HG02870 (cell line): ENCODE results near the gene OR6N1.

Experiments
- ATAC-seq: cut with Tn5 transposase; IDR thresholded peaks from one replicate; pipeline ENCODE4 v1.9.1; 2021; ENCODE audit warnings: mild to moderate bottlenecking, moderate library complexity; ENCODE audit not compliant: unreplicated experiment

The OR6N1 gene

GRCh38 chr1:158752155-158752712 lies 19.8 kb downstream of the OR6N1 start:
- no peak for ATAC-seq

- no peak for ATAC-seq
Observed at GRCh38 chr1:158735848-158736247, 36.1 kb downstream of the OR6N1 start.

GRCh38 chr1:158732524-158732923 lies 39.5 kb downstream of the OR6N1 start:
- no peak for ATAC-seq

GRCh38 chr1:158731707-158732106 lies 40.3 kb downstream of the OR6N1 start:
- ATAC-seq = no peak

- no peak for ATAC-seq
Observed at GRCh38 chr1:158730453-158730852, 41.5 kb downstream of the OR6N1 start.

- no peak for ATAC-seq
Observed at GRCh38 chr1:158728510-158729225, 43.3 kb downstream of the OR6N1 start.

GRCh38 chr1:158724442-158724841 lies 47.6 kb downstream of the OR6N1 start:
- ATAC-seq = no peak

- no peak for ATAC-seq
Observed at GRCh38 chr1:158720620-158721019, 51.4 kb downstream of the OR6N1 start, which contains the start of gene OR6K3. OR6K3 (minus strand) TSS chr1:158720720; CDS start chr1:158718115, 2,605 bp downstream.

GRCh38 chr1:158719664-158720063 lies 52.3 kb downstream of the OR6N1 start:
- no peak for ATAC-seq

- no peak for ATAC-seq
Observed at GRCh38 chr1:158717344-158717743, 54.7 kb downstream of the OR6N1 start.

GRCh38 chr1:158716335-158716734 lies 55.7 kb downstream of the OR6N1 start:
- peak; percentile 51 for ATAC-seq

GRCh38 chr1:158714754-158715153 lies 57.2 kb downstream of the OR6N1 start:
- no peak for ATAC-seq
